AG04450 (cell line): ENCODE measurements around the gene NSD2. TPM values are rescaled to one million over a fixed set of nuclear protein-coding genes. Genes with fewer than 3 reads are reported as not detected.

Source experiments
- CTCF ChIA-PET: fragments of 300-600, 350-600 bp; formaldehyde crosslinking; extraction: SDS; loops from one replicate; lab custom pipeline; 2022; ENCODE audit warnings: antibody characterized with exemption, inconsistent platforms; lab: Charles Lee
- POLR2A ChIA-PET: fragments of 350-600 bp; formaldehyde crosslinking; extraction: SDS; loops from one replicate; lab custom pipeline; 2021; ENCODE audit warnings: antibody characterized with exemption, inconsistent platforms; lab: Yijun Ruan, JAX
- DNase-seq: peaks from one replicate; pipeline ENCODE4 v3.0.0-alpha.2; 2011; ENCODE audit warnings: low read depth, low spot score
- H3K27ac ChIP-seq: one replicate; pipeline ENCODE4 v1.5.1; 2012; ENCODE audit warnings: low read depth, low read length, control low read depth
- H3K27me3 ChIP-seq: one replicate; pipeline ENCODE4 v1.6.0; 2012; ENCODE audit warnings: low read length; ENCODE audit not compliant: control insufficient read depth, insufficient read depth
- H3K4me3 ChIP-seq: 2 replicates; pipeline ENCODE4 v1.5.1; 2011; ENCODE audit warnings: mild to moderate bottlenecking, low read depth, low read length, control low read depth
- H3K9me3 ChIP-seq: 2 replicates; pipeline ENCODE4 v1.5.1; 2012; ENCODE audit warnings: low read length; ENCODE audit not compliant: control insufficient read depth, insufficient read depth
- CTCF ChIP-seq: IDR thresholded peaks from 2 replicates; pipeline ENCODE4 v1.5.1; 2011; ENCODE audit warnings: low read depth, low read length, control low read depth, inconsistent platforms
- polyA plus RNA-seq: library from polyadenylated mRNA; depleted of rRNA; stranded (reverse); fragments of >200 nt; gene quantifications from 2 replicates; pipeline ENCODE4 v1.2.3, GENCODE V29; 2011

The NSD2 gene
- polyA plus RNA-seq, 1 experiment, result 26.4 TPM

GRCh38 chr4:1868912-1869311 is 2.3 kb upstream of the NSD2 start:
- POLR2A ChIA-PET, result no interaction called here
- no peak overlapping the region for H3K27ac ChIP-seq
- no peak overlapping the region for H3K4me3 ChIP-seq
- DNase-seq, result no peak
- no peaks in the 10 kb centered on the region for H3K27me3 ChIP-seq
- TF ChIP-seq CTCF, result no peak
- CTCF ChIA-PET, result interaction anchor here (1.1 kb wide), 1 partner anchor 10 kb away, joined by 4 read pairs; no protein-coding TSS in a partner anchor
- no peaks in the 10 kb centered on the region for H3K9me3 ChIP-seq

- ChIA-PET CTCF (no interaction called here), POLR2A (interaction anchor here (0.6 to 1.8 kb wide), 2 partner anchors 13 to 22 kb away, joined by 3 to 14 read pairs; partner anchors contain the start of gene LETM1)
- H3K27ac ChIP-seq, result peak overlapping the region; percentile 68
Measured at GRCh38 chr4:1869530-1870327, 1.5 kb upstream of the NSD2 start.

GRCh38 chr4:1870328-1870577 is 940 bp upstream of the NSD2 start:
- Histone ChIP-seq H3K9me3 (no peaks in the 10 kb centered on the region), H3K27ac (peak overlapping the region; percentile 68), H3K4me3 (peak overlapping the region; percentile 69), H3K27me3 (no peaks in the 10 kb centered on the region)
- no peak for DNase-seq
- ChIA-PET CTCF (no interaction called here), POLR2A (interaction anchor here (0.6 to 1.8 kb wide), 3 partner anchors 11 to 22 kb away, joined by 3 to 14 read pairs (median 6); partner anchors contain the start of gene LETM1)
- no peak for TF ChIP-seq CTCF

More at GRCh38 chr4:1869530-1870327, 1.5 kb upstream of the NSD2 start:
- Histone ChIP-seq H3K9me3 (no peaks in the 10 kb centered on the region), H3K27me3 (no peaks in the 10 kb centered on the region), H3K4me3 (peak overlapping the region; percentile 69)
- TF ChIP-seq CTCF, result no peak
- no peak for DNase-seq

GRCh38 chr4:1871471-1872021 is 353 bp downstream of the NSD2 start:
- Histone ChIP-seq H3K27ac (no peak overlapping the region), H3K4me3 (peak overlapping the region; percentile 76), H3K9me3 (no peaks in the 10 kb centered on the region), H3K27me3 (no peaks in the 10 kb centered on the region)
- DNase-seq, result no peak
- CTCF ChIA-PET, result no interaction called here
- POLR2A ChIA-PET, result no interaction called here
- no peak for TF ChIP-seq CTCF

- DNase-seq, result peak; percentile 43
- POLR2A ChIA-PET, result interaction anchor here (0.6 to 1.1 kb wide), 6 partner anchors 8 to 149 kb away, joined by 3 to 6 read pairs (median 4); no protein-coding TSS in a partner anchor
- Histone ChIP-seq H3K27ac (peak overlapping the region; percentile 11), H3K27me3 (no peaks in the 10 kb centered on the region), H3K4me3 (peak overlapping the region; percentile 76), H3K9me3 (no peaks in the 10 kb centered on the region)
- TF ChIP-seq CTCF, result no peak
- CTCF ChIA-PET, result no interaction called here
Measured at GRCh38 chr4:1872870-1873269, 1.7 kb downstream of the NSD2 start.
